HCT116 (cell line): ENCODE measurements around the gene BFSP2.

Experiments used
- ATF3 ChIP-seq: IDR thresholded peaks from 2 replicates; pipeline ENCODE4 v1.6.1; 2012
- CTCF ChIP-seq, 3 experiments: fragments of 200-600 bp in 1 of 3; sonication (generic) in 1 of 3; IDR thresholded peaks in 2 of 3; conservative IDR thresholded peaks in 1 of 3; 2 replicates each; pipeline ENCODE4 v1.5.1; 2012 to 2017; ENCODE audit warnings: low read depth in 2 of 3, low read length in 2 of 3, antibody characterized with exemption in 1 of 3, borderline replicate concordance in 1 of 3, control low read depth in 1 of 3, mild to moderate bottlenecking in 1 of 3, mixed read lengths in 1 of 3, mixed run types in 1 of 3, moderate library complexity in 1 of 3; ENCODE audit not compliant: insufficient read depth in 1 of 3
- EZH2 ChIP-seq: fragments of 200-600 bp; sonication (generic); IDR thresholded peaks from 2 replicates; pipeline ENCODE4 v1.6.1; 2017; ENCODE audit warnings: antibody characterized with exemption, mixed run types
- EZH2phosphoT487 ChIP-seq: fragments of 200-600 bp; IDR thresholded peaks from 2 replicates; pipeline ENCODE4 v1.6.1; 2018; ENCODE audit warnings: antibody characterized with exemption, borderline replicate concordance
- POLR2A ChIP-seq: IDR thresholded peaks from 2 replicates; pipeline ENCODE4 v1.7.0; 2011; ENCODE audit warnings: borderline replicate concordance; ENCODE audit not compliant: insufficient read depth, insufficient read length; ENCODE audit errors: extremely low read depth
- ZFX ChIP-seq: fragments of 450-650 bp; IDR thresholded peaks from 2 replicates; pipeline ENCODE4 v1.6.1; 2017

- no peak for TF ChIP-seq ATF3
- no peak for TF ChIP-seq POLR2A
- no peak for TF ChIP-seq EZH2
- no peak for TF ChIP-seq ZFX
- TF ChIP-seq CTCF (IDR thresholded peaks at IDR 0.05 in 2 of 3, conservative IDR thresholded peaks at IDR 0.05 in 1 of 3; ENCODE audit: borderline replicate concordance in 1 of 3, insufficient read depth in 1 of 3, low read depth in 2 of 3, low read length in 2 of 3), result no peak
- no peak for TF ChIP-seq EZH2phosphoT487
Observed at GRCh38 chr3:133466531-133467386, 66.9 kb downstream of the BFSP2 start.
